ENCODE results near the gene NPW. TPM values are rescaled to one million over a fixed set of nuclear protein-coding genes. Genes with fewer than 3 reads are reported as not detected.

Gene NPW
- total RNA-seq: 6.9 and 7.0 TPM in 2 replicates

- intact Hi-C loops (cut with micrococcal nuclease): no loop called here
- peak within 1 kb of the TSS; percentile 62 for H3K4me3 Mint-ChIP-seq
- no peak within 1 kb of the TSS for H3K27ac Mint-ChIP-seq
- no peaks in the 10 kb centered on the region for H3K9me3 Mint-ChIP-seq
- no peaks in the 10 kb centered on the region for H3K36me3 Mint-ChIP-seq (ENCODE audit: low read depth)
- peaks cover 31% of the 10 kb centered on the region for H3K27me3 Mint-ChIP-seq
- peaks cover 12% of the 10 kb centered on the region for H3K4me1 Mint-ChIP-seq
- peak; percentile 74 for DNase-seq
These were observed at the start of gene NPW for GRCh38 chr16:2019518-2019920. TSS of gene NPW (plus strand) at chr16:2019785.

- DNase-seq: peak; percentile 99
- Mint-ChIP-seq H3K9me3 (no peaks in the 10 kb centered on the region), H3K36me3 (ENCODE audit: low read depth) (peaks cover 23% of the 10 kb centered on the region), H3K27ac (peak within 1 kb of the TSS; percentile 95), H3K27me3 (no peaks in the 10 kb centered on the region), H3K4me1 (peaks cover 17% of the 10 kb centered on the region), H3K4me3 (peak within 1 kb of the TSS; percentile 99)
- intact Hi-C loops (cut with micrococcal nuclease): loop anchor here (1.0 to 5.0 kb wide), 3 partner anchors 8 to 35 kb away; partner anchors contain the start of genes RPS2 and ZNF598
These were observed 47.6 kb upstream of the NPW start, which contains the start of gene TBL3 for GRCh38 chr16:1971796-1972489. TSS of gene TBL3 (plus strand) at chr16:1972053. CDS start at chr16:1972165, 112 bp downstream.

- DNase-seq: peak; percentile 74
- H3K27ac Mint-ChIP-seq: peak overlapping the region; percentile 95
- H3K9me3 Mint-ChIP-seq: no peaks in the 10 kb centered on the region
- intact Hi-C loops (cut with micrococcal nuclease): loop anchor here (1.0 to 5.0 kb wide), 3 partner anchors 8 to 35 kb away; partner anchors contain the start of genes RPS2 and ZNF598
- peak overlapping the region; percentile 99 for H3K4me3 Mint-ChIP-seq
- H3K36me3 Mint-ChIP-seq (ENCODE audit: low read depth): peaks cover 24% of the 10 kb centered on the region
- H3K27me3 Mint-ChIP-seq: no peaks in the 10 kb centered on the region
- peaks cover 16% of the 10 kb centered on the region for H3K4me1 Mint-ChIP-seq
These were observed 47.1 kb upstream of the NPW start for GRCh38 chr16:1972490-1972877.

GRCh38 chr16:1973461-1974156 is 46.0 kb upstream of the NPW start:
- intact Hi-C loops (cut with micrococcal nuclease): loop anchor here (5.0 kb wide), 1 partner anchor 34 kb away; the partner anchor contains the start of gene ZNF598
- DNase-seq: no peak
- Mint-ChIP-seq H3K36me3 (ENCODE audit: low read depth) (peaks cover 28% of the 10 kb centered on the region), H3K4me1 (peaks cover 16% of the 10 kb centered on the region), H3K4me3 (peak overlapping the region; percentile 9), H3K27me3 (no peaks in the 10 kb centered on the region), H3K9me3 (no peaks in the 10 kb centered on the region), H3K27ac (no peak overlapping the region)

- DNase-seq: no peak
- Mint-ChIP-seq H3K27me3 (no peaks in the 10 kb centered on the region), H3K27ac (no peak overlapping the region), H3K36me3 (ENCODE audit: low read depth) (peaks cover 31% of the 10 kb centered on the region), H3K9me3 (no peaks in the 10 kb centered on the region), H3K4me1 (peaks cover 16% of the 10 kb centered on the region), H3K4me3 (peak overlapping the region; percentile 41)
- intact Hi-C loops (cut with micrococcal nuclease): loop anchor here (5.0 kb wide), 1 partner anchor 33 kb away; the partner anchor contains the start of gene ZNF598
These were observed 45.2 kb upstream of the NPW start for GRCh38 chr16:1974157-1975070.

GRCh38 chr16:1975432-1976215 is 44.0 kb upstream of the NPW start:
- Mint-ChIP-seq H3K4me3 (no peak overlapping the region), H3K4me1 (peaks cover 16% of the 10 kb centered on the region), H3K36me3 (ENCODE audit: low read depth) (peaks cover 32% of the 10 kb centered on the region), H3K27ac (no peak overlapping the region), H3K27me3 (peaks cover 2% of the 10 kb centered on the region), H3K9me3 (no peaks in the 10 kb centered on the region)
- DNase-seq: no peak
- intact Hi-C loops (cut with micrococcal nuclease): no loop called here

GRCh38 chr16:1976216-1976520 is 43.4 kb upstream of the NPW start:
- H3K27me3 Mint-ChIP-seq: peaks cover 5% of the 10 kb centered on the region
- H3K36me3 Mint-ChIP-seq (ENCODE audit: low read depth): peaks cover 32% of the 10 kb centered on the region
- no peak for DNase-seq
- peaks cover 12% of the 10 kb centered on the region for H3K4me1 Mint-ChIP-seq
- no peak overlapping the region for H3K27ac Mint-ChIP-seq
- H3K4me3 Mint-ChIP-seq: no peak overlapping the region
- intact Hi-C loops (cut with micrococcal nuclease): no loop called here
- H3K9me3 Mint-ChIP-seq: no peaks in the 10 kb centered on the region

- Mint-ChIP-seq H3K4me3 (no peak overlapping the region), H3K27me3 (peaks cover 13% of the 10 kb centered on the region), H3K36me3 (ENCODE audit: low read depth) (peaks cover 24% of the 10 kb centered on the region), H3K4me1 (peaks cover 5% of the 10 kb centered on the region), H3K9me3 (no peaks in the 10 kb centered on the region), H3K27ac (no peak overlapping the region)
- DNase-seq: no peak
- intact Hi-C loops (cut with micrococcal nuclease): no loop called here
These were observed 42.4 kb upstream of the NPW start for GRCh38 chr16:1976951-1977874.

GRCh38 chr16:1977875-1978268 is 41.7 kb upstream of the NPW start:
- Mint-ChIP-seq H3K27ac (no peak overlapping the region), H3K4me3 (no peak overlapping the region), H3K27me3 (peaks cover 19% of the 10 kb centered on the region), H3K9me3 (no peaks in the 10 kb centered on the region), H3K4me1 (peaks cover 2% of the 10 kb centered on the region), H3K36me3 (ENCODE audit: low read depth) (peaks cover 22% of the 10 kb centered on the region)
- intact Hi-C loops (cut with micrococcal nuclease): no loop called here
- no peak for DNase-seq

GRCh38 chr16:1978476-1979120 is 41.0 kb upstream of the NPW start:
- no peak for DNase-seq
- no peak overlapping the region for H3K4me3 Mint-ChIP-seq
- peaks cover 4% of the 10 kb centered on the region for H3K4me1 Mint-ChIP-seq
- no peaks in the 10 kb centered on the region for H3K9me3 Mint-ChIP-seq
- H3K27ac Mint-ChIP-seq: no peak overlapping the region
- intact Hi-C loops (cut with micrococcal nuclease): no loop called here
- peaks cover 23% of the 10 kb centered on the region for H3K27me3 Mint-ChIP-seq
- H3K36me3 Mint-ChIP-seq (ENCODE audit: low read depth): peaks cover 23% of the 10 kb centered on the region

GRCh38 chr16:1979271-1980029 is 40.1 kb upstream of the NPW start:
- no peak for DNase-seq
- no peak overlapping the region for H3K4me3 Mint-ChIP-seq
- H3K27me3 Mint-ChIP-seq: peaks cover 23% of the 10 kb centered on the region
- no peak overlapping the region for H3K27ac Mint-ChIP-seq
- peaks cover 21% of the 10 kb centered on the region for H3K36me3 Mint-ChIP-seq (ENCODE audit: low read depth)
- H3K4me1 Mint-ChIP-seq: peaks cover 4% of the 10 kb centered on the region
- H3K9me3 Mint-ChIP-seq: no peaks in the 10 kb centered on the region
- intact Hi-C loops (cut with micrococcal nuclease): no loop called here
